GM12873 (cell line): ENCODE results near the gene DEK.

ENCODE experiments used
- TF ChIP-seq, protein P1 (sequence below): IDR thresholded peaks from 2 replicates; pipeline ENCODE4 v1.5.1; 2012; ENCODE audit warnings: low read depth, mild to moderate bottlenecking, moderate library complexity, low read length, control low read depth; ENCODE audit not compliant: insufficient read depth; ENCODE audit errors: missing control alignments

The DEK gene

DNA sequence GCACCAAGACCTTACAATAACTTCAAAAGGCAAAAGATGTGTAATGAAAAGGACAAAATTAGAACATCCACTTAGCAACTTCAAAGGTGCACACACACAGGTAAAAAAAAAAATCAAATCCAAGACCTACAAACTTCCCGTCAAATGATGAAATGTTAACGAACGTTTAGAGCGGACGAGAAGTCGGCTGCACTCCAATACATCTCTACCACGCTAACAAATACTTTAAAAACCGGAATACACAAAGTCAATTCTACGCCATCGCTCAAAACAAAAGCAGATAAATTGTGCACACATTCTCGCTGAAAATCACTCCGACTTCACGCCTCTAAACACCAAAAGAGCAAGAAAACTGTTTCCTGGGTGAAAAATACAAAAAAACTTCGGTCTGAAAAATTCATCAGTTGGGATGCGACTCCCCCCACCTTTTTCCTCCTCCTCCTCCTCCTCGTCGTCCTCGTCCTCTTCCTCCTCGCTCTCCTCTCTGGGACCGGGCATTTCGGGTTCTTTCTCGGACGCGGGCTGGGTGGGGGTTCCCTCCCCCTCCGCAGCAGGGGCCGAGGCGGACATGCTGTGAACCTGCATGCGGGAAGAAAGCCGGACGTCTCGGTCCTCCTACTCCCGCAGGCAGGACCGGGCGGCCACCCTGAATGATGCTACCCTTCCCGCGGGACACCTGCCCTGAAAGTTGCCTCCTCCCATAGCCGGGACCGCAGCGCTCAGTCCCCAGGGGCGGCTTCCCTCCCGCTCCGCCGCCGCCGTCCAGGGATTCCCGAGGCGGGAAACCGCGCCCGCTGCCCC, 712 bp downstream of the DEK start:
- TF ChIP-seq, protein P1, sequence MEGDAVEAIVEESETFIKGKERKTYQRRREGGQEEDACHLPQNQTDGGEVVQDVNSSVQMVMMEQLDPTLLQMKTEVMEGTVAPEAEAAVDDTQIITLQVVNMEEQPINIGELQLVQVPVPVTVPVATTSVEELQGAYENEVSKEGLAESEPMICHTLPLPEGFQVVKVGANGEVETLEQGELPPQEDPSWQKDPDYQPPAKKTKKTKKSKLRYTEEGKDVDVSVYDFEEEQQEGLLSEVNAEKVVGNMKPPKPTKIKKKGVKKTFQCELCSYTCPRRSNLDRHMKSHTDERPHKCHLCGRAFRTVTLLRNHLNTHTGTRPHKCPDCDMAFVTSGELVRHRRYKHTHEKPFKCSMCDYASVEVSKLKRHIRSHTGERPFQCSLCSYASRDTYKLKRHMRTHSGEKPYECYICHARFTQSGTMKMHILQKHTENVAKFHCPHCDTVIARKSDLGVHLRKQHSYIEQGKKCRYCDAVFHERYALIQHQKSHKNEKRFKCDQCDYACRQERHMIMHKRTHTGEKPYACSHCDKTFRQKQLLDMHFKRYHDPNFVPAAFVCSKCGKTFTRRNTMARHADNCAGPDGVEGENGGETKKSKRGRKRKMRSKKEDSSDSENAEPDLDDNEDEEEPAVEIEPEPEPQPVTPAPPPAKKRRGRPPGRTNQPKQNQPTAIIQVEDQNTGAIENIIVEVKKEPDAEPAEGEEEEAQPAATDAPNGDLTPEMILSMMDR = no peak

DNA sequence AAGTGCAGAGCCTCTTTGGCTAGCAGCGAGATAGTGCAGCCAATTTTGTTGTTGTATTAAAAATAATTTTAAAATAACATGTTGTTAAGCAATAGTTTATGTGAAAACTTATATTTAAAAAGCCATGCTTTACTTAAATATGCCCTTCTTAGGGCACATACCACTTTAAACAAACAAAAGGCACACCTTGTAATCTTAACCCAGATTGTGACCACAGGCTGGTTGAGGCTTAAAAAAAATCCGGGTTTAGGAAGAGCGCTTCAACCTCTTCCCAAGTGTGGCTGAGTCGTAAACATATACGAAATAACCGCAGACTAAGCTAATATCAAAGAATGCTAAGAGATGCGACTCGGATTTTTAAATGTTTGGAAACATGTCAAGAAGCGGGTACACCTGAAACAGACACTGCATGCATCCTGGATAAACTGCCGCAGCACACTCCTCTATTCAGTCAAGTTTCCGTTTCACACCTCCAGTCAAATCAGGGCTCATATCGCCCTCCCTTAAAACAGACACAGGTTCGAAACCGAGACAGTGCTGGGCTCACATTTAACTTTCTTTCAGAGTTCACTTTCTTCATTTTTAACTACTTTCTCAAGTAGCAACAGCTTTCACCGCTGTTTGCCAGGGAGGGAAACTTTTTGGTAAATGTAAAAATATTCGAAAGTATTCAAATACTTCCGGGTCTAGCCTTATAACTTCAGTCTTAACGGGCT, 1.5 kb downstream of the DEK start:
- TF ChIP-seq, protein P1 = no peak

DNA sequence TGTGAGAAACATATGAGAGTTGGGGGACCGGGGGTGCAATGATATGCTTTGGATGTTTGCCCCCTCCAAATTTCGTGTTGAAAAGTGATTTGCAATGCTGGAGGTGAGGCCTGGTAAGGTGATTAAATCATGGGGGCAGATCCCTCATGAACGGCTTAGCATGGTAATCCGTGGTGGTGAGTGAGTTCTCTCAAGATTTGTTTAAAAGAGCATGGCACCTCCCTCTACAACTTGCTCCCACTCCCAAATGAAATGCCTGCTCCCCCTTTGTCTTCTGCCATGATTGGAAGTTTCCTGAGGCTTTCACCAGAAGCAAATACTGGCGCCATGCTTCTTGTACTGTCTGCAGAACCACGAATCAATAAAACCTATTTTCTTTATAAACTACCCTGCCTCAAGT, 2.5 kb downstream of the DEK start:
- TF ChIP-seq, protein P1 = no peak

DNA sequence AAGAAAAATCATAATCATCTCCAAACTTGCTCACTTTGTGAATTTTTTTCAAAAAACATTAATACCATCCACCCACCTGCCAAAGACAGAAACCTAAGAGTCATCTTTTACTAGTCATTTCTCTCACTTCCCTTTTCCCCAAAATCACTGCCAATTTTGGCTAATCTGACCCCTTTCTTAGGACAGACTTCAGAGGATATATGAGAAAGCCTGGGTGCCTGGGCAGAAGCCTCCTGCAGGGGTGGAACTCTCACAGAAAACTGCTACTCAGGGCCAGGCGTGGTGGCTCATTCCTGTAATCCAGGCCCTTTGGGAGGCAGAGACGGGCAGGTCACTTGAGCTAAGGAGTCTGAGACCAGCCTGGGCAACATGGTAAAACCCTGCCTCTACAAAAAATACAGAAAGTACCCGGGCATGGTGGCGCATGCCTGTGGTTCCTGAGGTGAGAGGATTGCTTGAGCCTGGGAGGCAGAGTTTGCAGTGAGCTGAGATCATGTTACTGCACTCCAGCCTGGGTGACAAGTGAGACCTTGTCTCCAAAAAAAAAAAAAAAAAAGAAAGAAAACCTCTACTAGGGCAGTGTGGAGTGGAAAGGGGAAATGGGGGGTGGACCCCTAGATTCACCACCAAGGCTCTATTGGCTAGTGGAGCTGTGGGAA, 3.8 kb downstream of the DEK start:
- TF ChIP-seq, protein P1 = peak; percentile 23

DNA sequence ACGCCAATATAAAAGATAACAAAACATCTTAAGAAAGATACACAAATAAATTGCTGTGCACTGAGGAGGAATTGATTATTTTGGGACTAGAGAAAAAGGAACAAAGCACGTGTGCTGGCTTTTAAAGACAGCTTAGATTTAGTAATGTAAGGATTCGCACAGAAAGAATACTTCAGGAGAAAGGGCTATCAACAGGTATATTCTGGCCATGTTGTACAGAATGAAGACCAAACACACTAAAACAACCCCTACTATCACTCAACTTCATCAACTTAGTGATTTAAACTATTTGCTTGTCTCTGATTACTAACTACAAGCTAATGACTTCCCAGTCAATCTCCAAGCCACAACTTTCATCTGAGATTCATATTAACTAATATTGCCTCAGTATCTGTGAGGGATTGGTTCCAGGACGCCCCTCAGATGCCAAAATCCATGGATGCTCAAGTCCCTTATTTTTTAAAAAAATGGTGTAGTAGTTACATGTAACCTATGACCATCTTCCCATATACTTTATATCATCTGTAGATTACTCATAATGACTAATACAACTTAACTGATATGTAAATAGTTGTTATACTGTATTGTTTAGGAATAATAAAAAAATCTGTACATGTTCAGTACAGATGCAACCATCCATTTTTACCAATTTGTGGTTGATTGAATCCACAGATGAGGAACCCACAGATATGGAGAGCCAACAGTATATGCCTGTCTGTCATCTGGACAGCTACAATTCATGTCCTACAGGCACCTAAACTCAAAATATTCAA, 4.5 kb downstream of the DEK start:
- TF ChIP-seq, protein P1 = no peak

DNA sequence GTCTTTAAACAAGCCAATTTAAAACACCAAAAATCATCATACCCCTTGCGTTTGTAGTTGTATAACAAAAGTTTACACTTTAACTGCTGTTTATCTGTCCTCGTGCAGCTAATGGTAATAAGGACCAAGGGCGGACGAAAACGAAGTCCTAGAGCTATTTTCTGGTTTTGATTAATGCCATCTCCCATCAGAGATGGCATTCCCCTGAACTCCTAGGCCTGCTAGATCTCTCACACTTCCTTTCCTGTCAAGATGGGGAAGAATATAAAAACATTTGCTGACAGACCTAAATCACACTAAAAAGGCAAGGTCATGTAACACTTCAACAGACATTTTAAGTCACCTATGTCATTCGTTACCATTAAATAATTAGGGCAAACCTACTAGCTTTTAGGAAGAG, 9.5 kb downstream of the DEK start:
- TF ChIP-seq, protein P1 = no peak

DNA sequence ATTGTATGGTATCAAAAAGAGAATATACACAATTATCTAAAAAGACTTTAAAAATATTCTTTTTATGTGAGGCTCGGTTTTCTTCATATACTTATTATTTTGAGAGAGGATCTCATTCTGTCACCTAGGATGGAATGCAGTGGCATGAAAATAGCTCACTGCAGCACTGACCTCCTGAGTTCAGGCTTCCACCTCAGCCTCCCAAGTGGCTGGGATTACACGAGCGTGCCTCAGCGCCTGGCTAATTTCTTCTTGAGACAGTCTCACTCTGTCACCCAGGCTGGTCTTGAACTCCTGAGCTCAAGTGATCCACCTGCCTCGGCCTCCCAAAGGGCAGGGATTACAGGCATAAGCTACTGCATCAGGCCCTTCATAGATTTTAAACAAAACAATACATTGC, 10.7 kb downstream of the DEK start:
- TF ChIP-seq, protein P1 = no peak
